ENCODE results near the gene C1orf105. TPM values are rescaled to one million over a fixed set of nuclear protein-coding genes. Genes with fewer than 3 reads are reported as not detected.

The C1orf105 gene
- total and polyA plus RNA-seq, 5 donors from 2014 or later: not detected

- Mint-ChIP-seq H3K4me3 (no peak overlapping the region), H3K9me3 (peaks cover 0 to 4% (median 0%) of the 10 kb centered on the region in 7 donors), H3K27me3 (peaks cover 25% of the 10 kb centered on the region), H3K27ac (no peak overlapping the region), H3K36me3 (no peaks in the 10 kb centered on the region), H3K4me1 (no peaks in the 10 kb centered on the region)
- Histone ChIP-seq H3K4me3 (ENCODE audit: low read depth, low read length) (no peak overlapping the region), H3K27ac (ENCODE audit: insufficient read depth, low read length, poor library complexity, severe bottlenecking) (no peak overlapping the region), H3K27me3 (ENCODE audit: control insufficient read depth, insufficient read depth, low read length) (peaks cover 4% of the 10 kb centered on the region), H3K4me1 (ENCODE audit: control insufficient read depth, insufficient read depth, low read length, poor library complexity, severe bottlenecking) (no peaks in the 10 kb centered on the region), H3K36me3 (ENCODE audit: control insufficient read depth, insufficient read depth, low read length) (no peaks in the 10 kb centered on the region), H3K9me3 (ENCODE audit: control insufficient read depth in 2 of 2, low read length in 2 of 2) (no peaks in the 10 kb centered on the region)
- DNase-seq (no peak), ATAC-seq (ENCODE audit: low read depth in 2 of 2) (no peak)
Observed at GRCh38 chr1:172510479-172510878, 90.0 kb downstream of the C1orf105 start.

GRCh38 chr1:172512591-172512990 lies 92.1 kb downstream of the C1orf105 start:
- Mint-ChIP-seq H3K27ac (no peak overlapping the region), H3K27me3 (peaks cover 30% of the 10 kb centered on the region), H3K9me3 (peaks cover 0 to 5% (median 0%) of the 10 kb centered on the region in 7 donors), H3K4me1 (no peaks in the 10 kb centered on the region), H3K4me3 (no peak overlapping the region), H3K36me3 (no peaks in the 10 kb centered on the region)
- ATAC-seq (ENCODE audit: low read depth in 2 of 2) (no peak), DNase-seq (no peak)
- no peaks in the 10 kb centered on the region for H3K4me1 ChIP-seq (ENCODE audit: control insufficient read depth, insufficient read depth, low read length, poor library complexity, severe bottlenecking)
- no peak overlapping the region for H3K27ac ChIP-seq (ENCODE audit: insufficient read depth, low read length, poor library complexity, severe bottlenecking)
- H3K9me3 ChIP-seq (ENCODE audit: control insufficient read depth in 2 of 2, low read length in 2 of 2): no peaks in the 10 kb centered on the region
- H3K4me3 ChIP-seq (ENCODE audit: low read depth, low read length): no peak overlapping the region
- H3K27me3 ChIP-seq (ENCODE audit: control insufficient read depth, insufficient read depth, low read length): peaks cover 2% of the 10 kb centered on the region
- H3K36me3 ChIP-seq (ENCODE audit: control insufficient read depth, insufficient read depth, low read length): no peaks in the 10 kb centered on the region

- Histone ChIP-seq H3K4me3 (ENCODE audit: low read depth, low read length) (no peak overlapping the region), H3K9me3 (ENCODE audit: control insufficient read depth in 2 of 2, low read length in 2 of 2) (no peaks in the 10 kb centered on the region), H3K36me3 (ENCODE audit: control insufficient read depth, insufficient read depth, low read length) (no peaks in the 10 kb centered on the region), H3K27me3 (ENCODE audit: control insufficient read depth, insufficient read depth, low read length) (peaks cover 2% of the 10 kb centered on the region), H3K27ac (ENCODE audit: insufficient read depth, low read length, poor library complexity, severe bottlenecking) (no peak overlapping the region), H3K4me1 (ENCODE audit: control insufficient read depth, insufficient read depth, low read length, poor library complexity, severe bottlenecking) (no peaks in the 10 kb centered on the region)
- no peaks in the 10 kb centered on the region for H3K36me3 Mint-ChIP-seq
- peaks cover 0 to 5% (median 0%) of the 10 kb centered on the region in 7 donors for H3K9me3 Mint-ChIP-seq
- DNase-seq: no peak
- no peak overlapping the region for H3K27ac Mint-ChIP-seq
- ATAC-seq (ENCODE audit: low read depth in 2 of 2): no peak
- H3K27me3 Mint-ChIP-seq: peaks cover 30% of the 10 kb centered on the region
- H3K4me1 Mint-ChIP-seq: no peaks in the 10 kb centered on the region
- H3K4me3 Mint-ChIP-seq: no peak overlapping the region
Observed at GRCh38 chr1:172513479-172513878, 93.0 kb downstream of the C1orf105 start.

GRCh38 chr1:172514108-172514507 lies 93.6 kb downstream of the C1orf105 start:
- Mint-ChIP-seq H3K27ac (no peak overlapping the region), H3K4me3 (no peak overlapping the region), H3K27me3 (peaks cover 34% of the 10 kb centered on the region), H3K36me3 (no peaks in the 10 kb centered on the region), H3K4me1 (no peaks in the 10 kb centered on the region), H3K9me3 (peaks cover 0 to 5% (median 0%) of the 10 kb centered on the region in 7 donors)
- H3K4me1 ChIP-seq (ENCODE audit: control insufficient read depth, insufficient read depth, low read length, poor library complexity, severe bottlenecking): no peaks in the 10 kb centered on the region
- ATAC-seq (ENCODE audit: low read depth in 2 of 2) (no peak), DNase-seq (no peak)
- H3K27me3 ChIP-seq (ENCODE audit: control insufficient read depth, insufficient read depth, low read length): peaks cover 2% of the 10 kb centered on the region
- no peak overlapping the region for H3K4me3 ChIP-seq (ENCODE audit: low read depth, low read length)
- H3K9me3 ChIP-seq (ENCODE audit: control insufficient read depth in 2 of 2, low read length in 2 of 2): no peaks in the 10 kb centered on the region
- no peak overlapping the region for H3K27ac ChIP-seq (ENCODE audit: insufficient read depth, low read length, poor library complexity, severe bottlenecking)
- H3K36me3 ChIP-seq (ENCODE audit: control insufficient read depth, insufficient read depth, low read length): no peaks in the 10 kb centered on the region

GRCh38 chr1:172515436-172515835 lies 95.0 kb downstream of the C1orf105 start:
- Histone ChIP-seq H3K36me3 (ENCODE audit: control insufficient read depth, insufficient read depth, low read length) (no peaks in the 10 kb centered on the region), H3K27me3 (ENCODE audit: control insufficient read depth, insufficient read depth, low read length) (no peaks in the 10 kb centered on the region), H3K9me3 (ENCODE audit: control insufficient read depth in 2 of 2, low read length in 2 of 2) (no peaks in the 10 kb centered on the region), H3K4me1 (ENCODE audit: control insufficient read depth, insufficient read depth, low read length, poor library complexity, severe bottlenecking) (no peaks in the 10 kb centered on the region), H3K27ac (ENCODE audit: insufficient read depth, low read length, poor library complexity, severe bottlenecking) (no peak overlapping the region), H3K4me3 (ENCODE audit: low read depth, low read length) (no peak overlapping the region)
- H3K27ac Mint-ChIP-seq: no peak overlapping the region
- H3K27me3 Mint-ChIP-seq: peaks cover 35% of the 10 kb centered on the region
- no peak for DNase-seq
- H3K4me3 Mint-ChIP-seq: no peak overlapping the region
- no peaks in the 10 kb centered on the region for H3K36me3 Mint-ChIP-seq
- no peak for ATAC-seq (ENCODE audit: low read depth in 2 of 2)
- peaks cover 0 to 5% (median 0%) of the 10 kb centered on the region in 7 donors for H3K9me3 Mint-ChIP-seq
- no peaks in the 10 kb centered on the region for H3K4me1 Mint-ChIP-seq

- no peaks in the 10 kb centered on the region for H3K36me3 ChIP-seq (ENCODE audit: control insufficient read depth, insufficient read depth, low read length)
- ATAC-seq (ENCODE audit: low read depth in 2 of 2) (no peak), DNase-seq (no peak)
- no peak overlapping the region for H3K4me3 Mint-ChIP-seq
- no peaks in the 10 kb centered on the region for H3K9me3 ChIP-seq (ENCODE audit: control insufficient read depth in 2 of 2, low read length in 2 of 2)
- no peak overlapping the region for H3K4me3 ChIP-seq (ENCODE audit: low read depth, low read length)
- peaks cover 36% of the 10 kb centered on the region for H3K27me3 Mint-ChIP-seq
- H3K4me1 Mint-ChIP-seq: no peaks in the 10 kb centered on the region
- H3K27me3 ChIP-seq (ENCODE audit: control insufficient read depth, insufficient read depth, low read length): no peaks in the 10 kb centered on the region
- H3K27ac ChIP-seq (ENCODE audit: insufficient read depth, low read length, poor library complexity, severe bottlenecking): no peak overlapping the region
- no peaks in the 10 kb centered on the region for H3K36me3 Mint-ChIP-seq
- no peak overlapping the region for H3K27ac Mint-ChIP-seq
- no peaks in the 10 kb centered on the region for H3K4me1 ChIP-seq (ENCODE audit: control insufficient read depth, insufficient read depth, low read length, poor library complexity, severe bottlenecking)
- H3K9me3 Mint-ChIP-seq: peaks cover 0 to 5% (median 0%) of the 10 kb centered on the region in 7 donors
Observed at GRCh38 chr1:172515927-172516326, 95.4 kb downstream of the C1orf105 start.

GRCh38 chr1:172517081-172517480 lies 96.6 kb downstream of the C1orf105 start:
- Mint-ChIP-seq H3K36me3 (no peaks in the 10 kb centered on the region), H3K4me1 (no peaks in the 10 kb centered on the region), H3K9me3 (peaks cover 0 to 5% (median 0%) of the 10 kb centered on the region in 7 donors), H3K4me3 (no peak overlapping the region), H3K27ac (no peak overlapping the region), H3K27me3 (peaks cover 36% of the 10 kb centered on the region)
- Histone ChIP-seq H3K4me3 (ENCODE audit: low read depth, low read length) (no peak overlapping the region), H3K9me3 (ENCODE audit: control insufficient read depth in 2 of 2, low read length in 2 of 2) (no peaks in the 10 kb centered on the region), H3K27me3 (ENCODE audit: control insufficient read depth, insufficient read depth, low read length) (peaks cover 2% of the 10 kb centered on the region), H3K4me1 (ENCODE audit: control insufficient read depth, insufficient read depth, low read length, poor library complexity, severe bottlenecking) (no peaks in the 10 kb centered on the region), H3K36me3 (ENCODE audit: control insufficient read depth, insufficient read depth, low read length) (no peaks in the 10 kb centered on the region), H3K27ac (ENCODE audit: insufficient read depth, low read length, poor library complexity, severe bottlenecking) (no peak overlapping the region)
- DNase-seq (no peak), ATAC-seq (ENCODE audit: low read depth in 2 of 2) (no peak)

GRCh38 chr1:172517545-172517944 lies 97.1 kb downstream of the C1orf105 start:
- no peak overlapping the region for H3K4me3 Mint-ChIP-seq
- Histone ChIP-seq H3K4me3 (ENCODE audit: low read depth, low read length) (no peak overlapping the region), H3K27me3 (ENCODE audit: control insufficient read depth, insufficient read depth, low read length) (peaks cover 4% of the 10 kb centered on the region), H3K9me3 (ENCODE audit: control insufficient read depth in 2 of 2, low read length in 2 of 2) (no peaks in the 10 kb centered on the region), H3K4me1 (ENCODE audit: control insufficient read depth, insufficient read depth, low read length, poor library complexity, severe bottlenecking) (no peaks in the 10 kb centered on the region), H3K27ac (ENCODE audit: insufficient read depth, low read length, poor library complexity, severe bottlenecking) (no peak overlapping the region), H3K36me3 (ENCODE audit: control insufficient read depth, insufficient read depth, low read length) (no peaks in the 10 kb centered on the region)
- no peak for ATAC-seq (ENCODE audit: low read depth in 2 of 2)
- no peaks in the 10 kb centered on the region for H3K36me3 Mint-ChIP-seq
- H3K4me1 Mint-ChIP-seq: no peaks in the 10 kb centered on the region
- peaks cover 0 to 5% (median 0%) of the 10 kb centered on the region in 7 donors for H3K9me3 Mint-ChIP-seq
- DNase-seq: no peak
- no peak overlapping the region for H3K27ac Mint-ChIP-seq
- H3K27me3 Mint-ChIP-seq: peaks cover 36% of the 10 kb centered on the region

All from CD4-positive, CD25-positive, alpha-beta regulatory T cell (primary cell).